ENCODE results near the gene ARPC1A. TPM values are rescaled to one million over a fixed set of nuclear protein-coding genes. Genes with fewer than 3 reads are reported as not detected.

ARPC1A gene
- total and polyA plus RNA-seq, 2 donors (not counting 1 experiment from before 2014, with no cell fraction given): 184 to 226 TPM

GRCh38 chr7:99380823-99381663 is 55.3 kb downstream of the ARPC1A start:
- Histone ChIP-seq H3K27me3 (ENCODE audit: control insufficient read depth, insufficient read depth, low read length) (no peaks in the 10 kb centered on the region), H3K4me3 (replicated peaks in 1 of 4; ENCODE audit: control extremely low read depth in 1 of 4, insufficient read depth in 1 of 4, low read depth in 3 of 4, low read length in 4 of 4) (no peak overlapping the region), H3K4me2 (ENCODE audit: extremely low read depth, insufficient read depth, low read length) (no peak overlapping the region), H3K9me3 (ENCODE audit: control insufficient read depth, insufficient read depth, low read depth, low read length) (no peaks in the 10 kb centered on the region), H4K20me1 (ENCODE audit: control insufficient read depth, extremely low read depth, insufficient read depth, low read length) (no peaks in the 10 kb centered on the region), H3K79me2 (ENCODE audit: control insufficient read depth, insufficient read depth, low read length) (peaks cover 61% of the 10 kb centered on the region), H3K4me1 (ENCODE audit: control insufficient read depth, extremely low read depth, insufficient read depth, low read length) (peaks cover 19% of the 10 kb centered on the region), H3K27ac (ENCODE audit: insufficient read depth, low read length) (peak overlapping the region; percentile 72), H2AFZ (ENCODE audit: low read length) (no peak overlapping the region), H3K9ac (ENCODE audit: insufficient read depth, low read length) (no peak overlapping the region), H3K36me3 (ENCODE audit: control insufficient read depth, insufficient read depth, low read length) (peaks cover 23% of the 10 kb centered on the region)
- TF ChIP-seq EZH2 (IDR thresholded peaks at IDR 0.05; ENCODE audit: low read length, missing control alignments): no peak
- no peak for TF ChIP-seq CTCF (conservative IDR thresholded peaks at IDR 0.05 in 1 of 2, IDR thresholded peaks at IDR 0.05 in 1 of 2; ENCODE audit: low read depth in 1 of 2, low read length in 2 of 2)
- no peak for DNase-seq (ENCODE audit: low read depth in 2 of 2)

- Histone ChIP-seq H3K9me3 (ENCODE audit: control insufficient read depth, insufficient read depth, low read depth, low read length) (no peaks in the 10 kb centered on the region), H3K4me1 (ENCODE audit: control insufficient read depth, extremely low read depth, insufficient read depth, low read length) (peaks cover 19% of the 10 kb centered on the region), H3K79me2 (ENCODE audit: control insufficient read depth, insufficient read depth, low read length) (peaks cover 56% of the 10 kb centered on the region)
These were observed 56.0 kb downstream of the ARPC1A start for GRCh38 chr7:99381664-99382075.

GRCh38 chr7:99383203-99383602 is 57.5 kb downstream of the ARPC1A start:
- peaks cover 47% of the 10 kb centered on the region for H3K79me2 ChIP-seq (ENCODE audit: control insufficient read depth, insufficient read depth, low read length)
- no peak for DNase-seq (ENCODE audit: low read depth in 2 of 2)
- no peaks in the 10 kb centered on the region for H3K27me3 ChIP-seq (ENCODE audit: control insufficient read depth, insufficient read depth, low read length)
- H3K36me3 ChIP-seq (ENCODE audit: control insufficient read depth, insufficient read depth, low read length): peaks cover 30% of the 10 kb centered on the region
- H3K27ac ChIP-seq (ENCODE audit: insufficient read depth, low read length): no peak overlapping the region
- no peak for TF ChIP-seq EZH2 (IDR thresholded peaks at IDR 0.05; ENCODE audit: low read length, missing control alignments)
- no peak for TF ChIP-seq CTCF (conservative IDR thresholded peaks at IDR 0.05 in 1 of 2, IDR thresholded peaks at IDR 0.05 in 1 of 2; ENCODE audit: low read depth in 1 of 2, low read length in 2 of 2)
- H3K9me3 ChIP-seq (ENCODE audit: control insufficient read depth, insufficient read depth, low read depth, low read length): no peaks in the 10 kb centered on the region
- H3K9ac ChIP-seq (ENCODE audit: insufficient read depth, low read length): no peak overlapping the region
- H3K4me2 ChIP-seq (ENCODE audit: extremely low read depth, insufficient read depth, low read length): no peak overlapping the region
- H4K20me1 ChIP-seq (ENCODE audit: control insufficient read depth, extremely low read depth, insufficient read depth, low read length): no peaks in the 10 kb centered on the region
- no peak overlapping the region for H2AFZ ChIP-seq (ENCODE audit: low read length)
- H3K4me1 ChIP-seq (ENCODE audit: control insufficient read depth, extremely low read depth, insufficient read depth, low read length): peaks cover 19% of the 10 kb centered on the region
- no peak overlapping the region for H3K4me3 ChIP-seq (replicated peaks in 1 of 4; ENCODE audit: control extremely low read depth in 1 of 4, insufficient read depth in 1 of 4, low read depth in 3 of 4, low read length in 4 of 4)

More at GRCh38 chr7:99381664-99382075, 56.0 kb downstream of the ARPC1A start:
- Histone ChIP-seq H3K4me3 (replicated peaks in 1 of 4; ENCODE audit: control extremely low read depth in 1 of 4, insufficient read depth in 1 of 4, low read depth in 3 of 4, low read length in 4 of 4) (no peak overlapping the region), H2AFZ (ENCODE audit: low read length) (no peak overlapping the region), H3K4me2 (ENCODE audit: extremely low read depth, insufficient read depth, low read length) (no peak overlapping the region), H3K27me3 (ENCODE audit: control insufficient read depth, insufficient read depth, low read length) (no peaks in the 10 kb centered on the region), H4K20me1 (ENCODE audit: control insufficient read depth, extremely low read depth, insufficient read depth, low read length) (no peaks in the 10 kb centered on the region), H3K27ac (ENCODE audit: insufficient read depth, low read length) (no peak overlapping the region), H3K9ac (ENCODE audit: insufficient read depth, low read length) (no peak overlapping the region), H3K36me3 (ENCODE audit: control insufficient read depth, insufficient read depth, low read length) (peaks cover 25% of the 10 kb centered on the region)
- no peak for TF ChIP-seq CTCF (conservative IDR thresholded peaks at IDR 0.05 in 1 of 2, IDR thresholded peaks at IDR 0.05 in 1 of 2; ENCODE audit: low read depth in 1 of 2, low read length in 2 of 2)
- no peak for TF ChIP-seq EZH2 (IDR thresholded peaks at IDR 0.05; ENCODE audit: low read length, missing control alignments)
- DNase-seq (ENCODE audit: low read depth in 2 of 2): no peak

Measured in fibroblast of lung (primary cell).